Glutamatergic neuron (in vitro differentiated cells): ENCODE results near the gene CEND1. TPM values are rescaled to one million over a fixed set of nuclear protein-coding genes. Genes with fewer than 3 reads are reported as not detected.

Experiments used
- DNase-seq: peaks from one replicate; pipeline ENCODE4 v3.0.0; 2022
- H3K27ac Mint-ChIP-seq: one replicate; pipeline ENCODE4 v1.8.0; 2020; ENCODE audit warnings: mild to moderate bottlenecking, mixed read lengths, inconsistent platforms; ENCODE audit not compliant: unreplicated experiment
- H3K27me3 Mint-ChIP-seq: one replicate; pipeline ENCODE4 v1.8.0; 2020; ENCODE audit warnings: mild to moderate bottlenecking, moderate library complexity, mixed read lengths, inconsistent platforms; ENCODE audit not compliant: unreplicated experiment
- H3K36me3 Mint-ChIP-seq: one replicate; pipeline ENCODE4 v1.8.0; 2020; ENCODE audit warnings: mild to moderate bottlenecking, mixed read lengths, inconsistent platforms; ENCODE audit not compliant: unreplicated experiment
- H3K4me1 Mint-ChIP-seq: one replicate; pipeline ENCODE4 v1.8.0; 2020; ENCODE audit warnings: mild to moderate bottlenecking, low read depth, mixed read lengths, inconsistent platforms; ENCODE audit not compliant: unreplicated experiment
- H3K4me3 Mint-ChIP-seq: one replicate; pipeline ENCODE4 v1.8.0; 2020; ENCODE audit warnings: mild to moderate bottlenecking, mixed read lengths, inconsistent platforms; ENCODE audit not compliant: unreplicated experiment
- H3K9me3 Mint-ChIP-seq: one replicate; pipeline ENCODE4 v1.8.0; 2020; ENCODE audit warnings: mild to moderate bottlenecking, moderate library complexity, mixed read lengths, inconsistent platforms; ENCODE audit not compliant: unreplicated experiment
- long read RNA-seq: library from polyadenylated mRNA; unstranded; transcript quantifications from one replicate; pipeline ENCODE4 v2.0.0, GENCODE V29; 2020; ENCODE audit not compliant: unreplicated experiment
- total RNA-seq: library from RNA; stranded (reverse); fragmentation: NEBNext Ultra II Directional; extraction: Animal tissue kit (Norgen Biotek cat#: 25700); gene quantifications from one replicate; pipeline ENCODE4 v1.2.1, GENCODE V29; 2021; ENCODE audit not compliant: unreplicated experiment
- TF ChIP-seq, protein P1 (sequence below): fragments of 200-600 bp; sonication (generic); IDR thresholded peaks from one replicate; pipeline ENCODE4 v1.5.0; 2021; ENCODE audit not compliant: partially characterized antibody, unreplicated experiment

CEND1 gene
- 58.7 TPM for total RNA-seq
- long read RNA-seq, transcript CEND1-201 (2 exons, 1,649 nt) = major isoform, 78 of 104 reads
- long read RNA-seq, partial matches to known transcripts = 0 of 104 reads
- long read RNA-seq, other reads (novel, unspliced or antisense) = 26 of 104 reads

DNA sequence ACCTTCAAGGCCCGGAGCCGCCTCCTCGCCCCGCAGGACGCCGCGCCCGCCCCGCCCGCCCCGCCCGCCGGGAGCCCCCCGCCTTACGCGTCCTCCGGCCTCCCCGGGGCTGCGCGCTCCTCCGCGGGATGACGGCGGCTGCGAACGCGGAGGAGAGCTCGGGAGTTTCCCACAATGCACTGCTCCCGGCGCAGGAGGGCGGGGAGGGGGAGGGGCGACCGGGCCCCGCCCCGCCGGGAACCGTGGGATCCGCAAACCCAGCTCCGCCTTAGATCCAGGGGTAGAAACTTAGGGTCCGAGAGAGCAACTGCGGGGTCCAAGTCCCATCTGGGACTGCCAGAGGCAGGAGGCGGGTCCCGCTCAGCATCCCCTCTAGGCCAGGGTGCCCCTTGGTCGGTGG is at the start of gene CEND1:
Gene CEND1 (minus strand): TSS at position 148 of the 400 bp plus-strand sequence. CDS start 1,514 bp downstream, outside the sequence.
- H3K27me3 Mint-ChIP-seq = peaks cover 3% of the 10 kb centered on the region
- TF ChIP-seq, protein P1, sequence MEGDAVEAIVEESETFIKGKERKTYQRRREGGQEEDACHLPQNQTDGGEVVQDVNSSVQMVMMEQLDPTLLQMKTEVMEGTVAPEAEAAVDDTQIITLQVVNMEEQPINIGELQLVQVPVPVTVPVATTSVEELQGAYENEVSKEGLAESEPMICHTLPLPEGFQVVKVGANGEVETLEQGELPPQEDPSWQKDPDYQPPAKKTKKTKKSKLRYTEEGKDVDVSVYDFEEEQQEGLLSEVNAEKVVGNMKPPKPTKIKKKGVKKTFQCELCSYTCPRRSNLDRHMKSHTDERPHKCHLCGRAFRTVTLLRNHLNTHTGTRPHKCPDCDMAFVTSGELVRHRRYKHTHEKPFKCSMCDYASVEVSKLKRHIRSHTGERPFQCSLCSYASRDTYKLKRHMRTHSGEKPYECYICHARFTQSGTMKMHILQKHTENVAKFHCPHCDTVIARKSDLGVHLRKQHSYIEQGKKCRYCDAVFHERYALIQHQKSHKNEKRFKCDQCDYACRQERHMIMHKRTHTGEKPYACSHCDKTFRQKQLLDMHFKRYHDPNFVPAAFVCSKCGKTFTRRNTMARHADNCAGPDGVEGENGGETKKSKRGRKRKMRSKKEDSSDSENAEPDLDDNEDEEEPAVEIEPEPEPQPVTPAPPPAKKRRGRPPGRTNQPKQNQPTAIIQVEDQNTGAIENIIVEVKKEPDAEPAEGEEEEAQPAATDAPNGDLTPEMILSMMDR = no peak
- H3K27ac Mint-ChIP-seq = peak within 1 kb of the TSS; percentile 62
- peak within 1 kb of the TSS; percentile 81 for H3K4me3 Mint-ChIP-seq
- H3K36me3 Mint-ChIP-seq = no peaks in the 10 kb centered on the region
- peaks cover 9% of the 10 kb centered on the region for H3K9me3 Mint-ChIP-seq
- DNase-seq = peak; percentile 86
- peaks cover 17% of the 10 kb centered on the region for H3K4me1 Mint-ChIP-seq

DNA sequence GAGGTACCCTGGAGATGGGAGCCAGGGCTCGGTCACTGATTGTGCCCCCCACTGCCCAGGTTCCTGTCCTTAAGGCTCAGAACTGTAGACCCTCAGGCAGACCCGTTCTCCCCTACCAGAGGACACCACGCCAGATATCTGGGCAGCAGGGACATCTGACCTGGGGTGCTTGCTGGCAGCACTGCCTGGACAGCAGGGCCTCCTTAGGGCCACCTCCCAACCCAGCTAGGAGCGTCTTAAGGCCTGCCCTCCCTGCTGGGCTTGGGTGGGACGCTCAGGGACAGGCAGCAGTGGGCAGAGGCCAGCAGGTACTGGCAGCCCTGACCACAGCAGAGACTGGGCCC is 49.4 kb upstream of the CEND1 start:
- Mint-ChIP-seq H3K9me3 (peaks cover 26% of the 10 kb centered on the region), H3K27me3 (peaks cover 17% of the 10 kb centered on the region), H3K4me3 (no peak overlapping the region), H3K4me1 (peaks cover 18% of the 10 kb centered on the region), H3K36me3 (no peaks in the 10 kb centered on the region), H3K27ac (peak overlapping the region; percentile 97)
- TF ChIP-seq, protein P1 = no peak
- DNase-seq = no peak

DNA sequence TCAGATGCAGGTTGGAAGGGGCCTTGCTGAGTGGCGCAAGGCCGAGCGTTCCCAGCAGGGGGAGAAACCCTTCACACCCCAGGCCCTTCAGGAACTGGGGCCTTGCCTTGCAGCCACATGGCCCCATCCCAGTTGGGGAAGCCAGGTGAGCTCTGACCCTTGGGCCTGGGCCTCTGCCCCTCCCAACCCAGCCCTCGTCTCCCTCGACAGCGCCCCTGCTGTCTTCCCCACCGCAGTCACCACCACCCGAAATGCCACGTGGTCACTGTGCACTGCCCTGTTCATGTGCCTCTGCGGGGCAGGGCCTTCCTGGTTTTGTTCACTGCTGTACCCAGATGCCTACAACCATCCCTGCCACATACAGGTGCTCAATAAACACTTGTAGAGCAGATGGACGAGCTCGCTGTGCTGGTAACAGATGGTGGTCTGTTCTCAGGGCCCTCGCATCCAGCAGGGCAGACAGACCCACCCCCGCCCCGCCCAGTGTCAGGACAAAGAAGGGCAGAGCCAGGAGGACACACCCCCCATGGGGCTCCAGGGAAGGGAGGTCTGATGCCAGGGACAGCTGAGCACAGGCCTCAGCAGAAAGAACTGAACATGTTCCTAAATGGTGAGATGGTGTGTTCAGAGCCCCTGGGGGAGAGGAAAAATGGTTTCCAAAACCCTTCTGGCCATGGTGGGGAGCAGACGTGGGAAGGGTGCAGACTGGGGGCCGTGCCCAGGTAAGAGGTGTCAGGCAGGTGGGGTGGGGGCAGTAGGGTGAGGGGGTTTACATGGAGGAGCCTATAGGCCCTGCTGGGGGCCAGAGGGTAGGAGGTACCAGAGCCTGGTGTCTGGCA is 48.8 kb upstream of the CEND1 start:
- Mint-ChIP-seq H3K9me3 (peaks cover 28% of the 10 kb centered on the region), H3K4me3 (peak overlapping the region; percentile 70), H3K36me3 (no peaks in the 10 kb centered on the region), H3K4me1 (peaks cover 18% of the 10 kb centered on the region), H3K27ac (peak overlapping the region; percentile 97), H3K27me3 (peaks cover 23% of the 10 kb centered on the region)
- TF ChIP-seq, protein P1 = peak; percentile 60
- DNase-seq = peak; percentile 69

DNA sequence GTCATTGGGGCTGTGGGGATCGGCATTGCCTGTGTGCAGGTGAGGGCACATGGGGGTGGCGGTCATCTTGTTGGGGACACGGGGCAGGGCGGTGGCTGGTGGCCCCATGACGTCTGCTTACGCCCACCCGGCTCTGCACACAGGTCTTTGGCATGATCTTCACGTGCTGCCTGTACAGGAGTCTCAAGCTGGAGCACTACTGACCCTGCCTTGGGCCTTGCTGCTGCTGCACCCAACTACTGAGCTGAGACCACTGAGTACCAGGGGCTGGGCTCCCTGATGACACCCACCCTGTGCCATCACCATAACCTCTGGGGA is 48.1 kb upstream of the CEND1 start:
- H3K36me3 Mint-ChIP-seq = no peaks in the 10 kb centered on the region
- no peak overlapping the region for H3K4me3 Mint-ChIP-seq
- DNase-seq = no peak
- TF ChIP-seq, protein P1 = no peak
- H3K4me1 Mint-ChIP-seq = peaks cover 18% of the 10 kb centered on the region
- H3K27me3 Mint-ChIP-seq = peaks cover 23% of the 10 kb centered on the region
- peaks cover 26% of the 10 kb centered on the region for H3K9me3 Mint-ChIP-seq
- H3K27ac Mint-ChIP-seq = peak overlapping the region; percentile 97
